IPS-18a (cell line): Measurements from ENCODE around the gene UROD.
"Not testable (repeated sequence)": the region's sequence is repeated elsewhere in the genome, so short reads cannot be mapped to it uniquely, and the experiment has no call there.

Experiments
- H3K27ac ChIP-seq: one replicate; pipeline ENCODE4 v1.5.1; 2013; ENCODE audit warnings: low read length
- H3K27me3 ChIP-seq: one replicate; pipeline ENCODE4 v1.6.1; 2013; ENCODE audit warnings: mild to moderate bottlenecking, low read length; ENCODE audit not compliant: control insufficient read depth, insufficient read depth
- H3K36me3 ChIP-seq: one replicate; pipeline ENCODE4 v1.6.1; 2013; ENCODE audit warnings: low read depth, low read length; ENCODE audit not compliant: control insufficient read depth
- H3K4me1 ChIP-seq: one replicate; pipeline ENCODE4 v1.6.1; 2013; ENCODE audit warnings: low read depth, low read length; ENCODE audit not compliant: control insufficient read depth
- H3K4me3 ChIP-seq: one replicate; pipeline ENCODE4 v1.5.1; 2013; ENCODE audit warnings: low read length
- H3K9ac ChIP-seq: one replicate; pipeline ENCODE4 v1.6.1; 2013; ENCODE audit warnings: mild to moderate bottlenecking, low read length, moderate library complexity
- H3K9me3 ChIP-seq: one replicate; pipeline ENCODE4 v1.6.1; 2013; ENCODE audit warnings: low read depth, low read length; ENCODE audit not compliant: control insufficient read depth

The UROD gene

GRCh38 chr1:44999232-44999631 is 12.8 kb upstream of the UROD start:
- Histone ChIP-seq H3K27ac (no peak overlapping the region), H3K27me3 (no peaks in the 10 kb centered on the region), H3K9me3 (no peaks in the 10 kb centered on the region), H3K36me3 (peaks cover 15% of the 10 kb centered on the region), H3K9ac (no peak overlapping the region), H3K4me1 (no peaks in the 10 kb centered on the region), H3K4me3 (no peak overlapping the region)

GRCh38 chr1:45001011-45001481 is 11.0 kb upstream of the UROD start:
- peaks cover 30% of the 10 kb centered on the region for H3K36me3 ChIP-seq
- no peak overlapping the region for H3K4me3 ChIP-seq
- H3K27me3 ChIP-seq, result no peaks in the 10 kb centered on the region
- H3K9ac ChIP-seq, result no peak overlapping the region
- no peak overlapping the region for H3K27ac ChIP-seq
- H3K4me1 ChIP-seq, result no peaks in the 10 kb centered on the region
- H3K9me3 ChIP-seq, result no peaks in the 10 kb centered on the region

- H3K9ac ChIP-seq, H3K9me3 ChIP-seq, H3K27ac ChIP-seq, H3K4me3 ChIP-seq, H3K4me1 ChIP-seq, H3K27me3 ChIP-seq: not testable (repeated sequence)
- H3K36me3 ChIP-seq, result peaks cover 30% of the 10 kb centered on the region
These were observed 10.5 kb upstream of the UROD start for GRCh38 chr1:45001576-45001975.

- Histone ChIP-seq H3K4me3 (no peak overlapping the region), H3K9ac (no peak overlapping the region), H3K27ac (no peak overlapping the region), H3K9me3 (no peaks in the 10 kb centered on the region), H3K4me1 (no peaks in the 10 kb centered on the region), H3K27me3 (no peaks in the 10 kb centered on the region), H3K36me3 (peaks cover 38% of the 10 kb centered on the region)
These were observed 9.1 kb upstream of the UROD start for GRCh38 chr1:45002650-45003645.

GRCh38 chr1:45003741-45004140 is 8.3 kb upstream of the UROD start:
- no peak overlapping the region for H3K27ac ChIP-seq
- H3K27me3 ChIP-seq, result no peaks in the 10 kb centered on the region
- no peaks in the 10 kb centered on the region for H3K9me3 ChIP-seq
- H3K4me3 ChIP-seq, result no peak overlapping the region
- H3K36me3 ChIP-seq, result peaks cover 46% of the 10 kb centered on the region
- no peak overlapping the region for H3K9ac ChIP-seq
- no peaks in the 10 kb centered on the region for H3K4me1 ChIP-seq

GRCh38 chr1:45004281-45004920 is 7.7 kb upstream of the UROD start:
- Histone ChIP-seq H3K9ac (no peak overlapping the region), H3K27ac (no peak overlapping the region), H3K9me3 (no peaks in the 10 kb centered on the region), H3K36me3 (peaks cover 46% of the 10 kb centered on the region), H3K27me3 (no peaks in the 10 kb centered on the region), H3K4me3 (no peak overlapping the region), H3K4me1 (no peaks in the 10 kb centered on the region)

GRCh38 chr1:45005761-45006160 is 6.3 kb upstream of the UROD start:
- H3K36me3 ChIP-seq, result peaks cover 46% of the 10 kb centered on the region
- peaks cover 4% of the 10 kb centered on the region for H3K27me3 ChIP-seq
- H3K4me3 ChIP-seq, result no peak overlapping the region
- no peaks in the 10 kb centered on the region for H3K4me1 ChIP-seq
- no peak overlapping the region for H3K27ac ChIP-seq
- no peaks in the 10 kb centered on the region for H3K9me3 ChIP-seq
- no peak overlapping the region for H3K9ac ChIP-seq

GRCh38 chr1:45007311-45007710 is 4.7 kb upstream of the UROD start:
- H3K9me3 ChIP-seq, result no peaks in the 10 kb centered on the region
- H3K36me3 ChIP-seq, result peaks cover 46% of the 10 kb centered on the region
- peaks cover 4% of the 10 kb centered on the region for H3K27me3 ChIP-seq
- peaks cover 6% of the 10 kb centered on the region for H3K4me1 ChIP-seq
- no peak overlapping the region for H3K9ac ChIP-seq
- no peak overlapping the region for H3K27ac ChIP-seq
- H3K4me3 ChIP-seq, result no peak overlapping the region

- Histone ChIP-seq H3K27me3 (peaks cover 4% of the 10 kb centered on the region), H3K9me3 (no peaks in the 10 kb centered on the region), H3K9ac (no peak overlapping the region), H3K4me3 (no peak overlapping the region), H3K4me1 (peaks cover 6% of the 10 kb centered on the region), H3K36me3 (peaks cover 42% of the 10 kb centered on the region), H3K27ac (no peak overlapping the region)
These were observed 4.0 kb upstream of the UROD start for GRCh38 chr1:45008076-45008475.

GRCh38 chr1:45008516-45008915 is 3.5 kb upstream of the UROD start:
- Histone ChIP-seq H3K36me3 (peaks cover 38% of the 10 kb centered on the region), H3K9ac (no peak overlapping the region), H3K4me3 (no peak overlapping the region), H3K27ac (no peak overlapping the region), H3K4me1 (peaks cover 6% of the 10 kb centered on the region), H3K9me3 (no peaks in the 10 kb centered on the region), H3K27me3 (peaks cover 4% of the 10 kb centered on the region)

GRCh38 chr1:45009296-45009865 is 2.7 kb upstream of the UROD start:
- Histone ChIP-seq H3K4me1 (peaks cover 6% of the 10 kb centered on the region), H3K9ac (no peak overlapping the region), H3K9me3 (no peaks in the 10 kb centered on the region), H3K4me3 (no peak overlapping the region), H3K27ac (no peak overlapping the region), H3K27me3 (peaks cover 4% of the 10 kb centered on the region), H3K36me3 (peaks cover 30% of the 10 kb centered on the region)
